ENCODE data around the gene SLC45A3. TPM values are rescaled to one million over a fixed set of nuclear protein-coding genes. Genes with fewer than 3 reads are reported as not detected.

Gene SLC45A3
- total RNA-seq, 4 donors from 2014 or later: 0.66 to 3.2 (median 1.3) TPM; not detected in 1

- TF ChIP-seq CTCF (IDR thresholded peaks at IDR 0.05; ENCODE audit: low read depth): no peak
Observed at GRCh38 chr1:205642679-205643307, 37.5 kb downstream of the SLC45A3 start.

DNA sequence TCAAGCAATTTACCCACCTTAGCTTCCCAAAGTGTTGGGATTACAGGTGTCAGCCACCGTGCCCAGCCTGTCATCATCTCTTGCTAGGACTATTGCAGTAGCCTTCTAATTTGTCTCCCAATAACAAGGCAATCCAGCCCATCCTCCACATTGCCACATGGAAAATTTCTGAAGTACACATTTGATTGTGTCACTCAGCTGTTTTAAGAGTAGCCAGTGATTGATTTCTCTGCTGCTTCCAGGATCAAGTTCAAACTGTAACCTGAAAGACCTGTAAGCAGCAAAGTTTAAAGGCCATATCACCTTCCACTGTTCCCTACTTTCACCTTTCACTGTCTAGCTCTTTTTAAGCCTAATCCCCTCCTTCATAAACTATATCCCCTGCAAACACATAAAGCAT is 40.7 kb downstream of the SLC45A3 start:
- no peak for TF ChIP-seq CTCF (IDR thresholded peaks at IDR 0.05; ENCODE audit: low read depth)

GRCh38 chr1:205637854-205638468 is 42.3 kb downstream of the SLC45A3 start:
- TF ChIP-seq CTCF (IDR thresholded peaks at IDR 0.05; ENCODE audit: low read depth): no peak

DNA sequence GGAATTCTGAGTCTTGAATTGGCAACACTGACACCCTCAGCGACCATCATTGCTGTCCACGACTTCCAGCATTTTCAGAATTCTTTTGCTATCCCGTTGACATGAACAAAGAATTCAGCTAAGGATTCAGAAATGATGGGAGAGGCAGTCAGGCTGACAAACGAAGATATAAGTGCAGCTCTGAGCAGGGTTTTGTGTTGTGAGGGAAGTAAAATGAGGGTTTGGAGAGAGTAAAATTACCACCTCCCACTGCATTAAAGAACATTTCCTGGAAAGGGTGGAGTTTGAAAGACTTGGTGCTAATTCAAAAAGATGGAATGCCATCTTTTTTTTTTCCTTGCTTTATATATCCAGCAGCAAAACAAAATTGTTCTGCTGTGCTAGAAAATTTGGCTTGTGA is 43.6 kb downstream of the SLC45A3 start:
- TF ChIP-seq CTCF (IDR thresholded peaks at IDR 0.05; ENCODE audit: low read depth): no peak

DNA sequence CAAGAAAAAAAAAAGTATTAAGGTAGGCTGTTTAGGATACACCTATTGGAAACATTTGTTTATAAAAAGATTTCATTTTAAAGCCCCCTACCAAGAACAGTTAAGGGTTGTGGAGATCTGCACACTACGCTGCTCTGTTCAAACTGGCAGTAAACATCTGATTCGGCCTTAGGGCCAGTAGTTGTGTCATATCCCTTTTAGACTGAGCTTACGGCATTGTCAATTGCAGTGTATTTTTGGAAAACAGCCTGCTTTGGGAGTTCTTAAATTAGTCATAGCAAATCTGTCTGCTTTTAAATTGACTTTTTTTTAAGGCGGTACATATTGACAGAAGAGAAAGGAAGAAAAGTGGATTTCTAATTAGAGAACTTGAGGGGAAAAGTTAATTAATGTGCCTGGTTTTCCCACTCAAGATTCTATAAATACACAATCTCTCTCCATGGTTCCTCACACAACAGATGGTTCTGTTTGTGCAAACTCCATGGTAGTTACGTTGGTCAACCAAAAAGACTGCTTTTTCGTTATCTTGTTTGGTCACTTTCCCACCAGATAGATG is 46.8 kb downstream of the SLC45A3 start:
- no peak for TF ChIP-seq CTCF (IDR thresholded peaks at IDR 0.05; ENCODE audit: low read depth)

- TF ChIP-seq CTCF (IDR thresholded peaks at IDR 0.05; ENCODE audit: low read depth): no peak
Observed at GRCh38 chr1:205632669-205633169, 47.6 kb downstream of the SLC45A3 start.

All from subcutaneous adipose tissue (tissue), 4 donors.